CD14-positive monocyte (primary cell): ENCODE data around the gene TGFA. TPM values are rescaled to one million over a fixed set of nuclear protein-coding genes. Genes with fewer than 3 reads are reported as not detected.

Experiments
- DNase-seq, 3 donors: peaks; one replicate each; pipeline ENCODE4 v3.0.0-alpha.2; 2011 to 2022
- H2AFZ ChIP-seq: 2 replicates; pipeline ENCODE4 v1.6.0; 2012; ENCODE audit warnings: mild to moderate bottlenecking, low read depth, low read length, inconsistent platforms; ENCODE audit not compliant: insufficient read depth, poor library complexity, severe bottlenecking
- H3K27ac ChIP-seq, 2 donors: 1 replicate in 1 of 2; 2 replicates in 1 of 2; pipeline ENCODE4 v1.5.1; 2012 to 2013; ENCODE audit warnings: low read length in 2 of 2, control low read depth in 1 of 2, inconsistent platforms in 1 of 2, low read depth in 1 of 2, mild to moderate bottlenecking in 1 of 2
- H3K27me3 ChIP-seq, 2 donors: one replicate each; pipeline versions ENCODE4 v1.6.0 to v1.6.1; 2011 to 2013; ENCODE audit warnings: low read length in 2 of 2; ENCODE audit not compliant: control insufficient read depth in 2 of 2, insufficient read depth in 2 of 2
- H3K36me3 ChIP-seq, 2 donors: replicated peaks in 1 of 2; 1 replicate in 1 of 2; 2 replicates in 1 of 2; pipeline versions ENCODE4 v1.5.1 to v1.6.1; 2012 to 2013; ENCODE audit warnings: low read length in 2 of 2, control low read depth in 1 of 2, inconsistent platforms in 1 of 2, mild to moderate bottlenecking in 1 of 2; ENCODE audit not compliant: insufficient read depth in 2 of 2, control insufficient read depth in 1 of 2
- H3K4me1 ChIP-seq, 2 donors: 1 replicate in 1 of 2; 2 replicates in 1 of 2; pipeline versions ENCODE4 v1.5.1 to v1.6.1; 2012 to 2013; ENCODE audit warnings: low read length in 2 of 2, control low read depth in 1 of 2, inconsistent platforms in 1 of 2, mild to moderate bottlenecking in 1 of 2, moderate library complexity in 1 of 2; ENCODE audit not compliant: insufficient read depth in 2 of 2, control insufficient read depth in 1 of 2
- H3K4me2 ChIP-seq: replicated peaks from 2 replicates; pipeline ENCODE3; 2012; ENCODE audit warnings: low read length, moderate library complexity, mild to moderate bottlenecking; ENCODE audit not compliant: poor library complexity, severe bottlenecking; ENCODE audit errors: extremely low read depth
- H3K4me3 ChIP-seq, 3 experiments: fragments of 200-600 bp in 1 of 3; sonication (generic) in 1 of 3; replicated peaks in 1 of 3; 1 replicate in 2 of 3; 2 replicates in 1 of 3; pipeline ENCODE4 v1.5.1; 2011 to 2013; ENCODE audit warnings: low read length in 3 of 3, mild to moderate bottlenecking in 3 of 3, control low read depth in 2 of 3, low read depth in 2 of 3, inconsistent platforms in 1 of 3, moderate library complexity in 1 of 3
- H3K79me2 ChIP-seq: 2 replicates; pipeline ENCODE4 v1.6.0; 2012; ENCODE audit warnings: mild to moderate bottlenecking, control low read depth, inconsistent platforms, low read length, moderate library complexity; ENCODE audit not compliant: insufficient read depth
- H3K9ac ChIP-seq: 2 replicates; pipeline ENCODE4 v1.6.0; 2017; ENCODE audit warnings: low read length, mild to moderate bottlenecking; ENCODE audit not compliant: insufficient read depth, poor library complexity, severe bottlenecking
- H3K9me3 ChIP-seq, 2 donors: replicated peaks in 1 of 2; 1 replicate in 1 of 2; 2 replicates in 1 of 2; pipeline versions ENCODE4 v1.5.1 to v1.6.1; 2012 to 2013; ENCODE audit warnings: low read length in 2 of 2, control low read depth in 1 of 2; ENCODE audit not compliant: control insufficient read depth in 1 of 2, insufficient read depth in 1 of 2
- H4K20me1 ChIP-seq: 2 replicates; pipeline ENCODE4 v1.6.0; 2012; ENCODE audit warnings: mild to moderate bottlenecking, low read length, control low read depth, moderate library complexity; ENCODE audit not compliant: insufficient read depth
- H3K27ac Mint-ChIP-seq, 7 donors: one replicate each; pipeline ENCODE4 v1.8.0; 2020; ENCODE audit warnings: mild to moderate bottlenecking in 7 of 7, mixed read lengths in 7 of 7, moderate library complexity in 6 of 7, inconsistent platforms in 2 of 7
- H3K27me3 Mint-ChIP-seq, 3 donors: one replicate each; pipeline ENCODE4 v1.8.0; 2021 to 2022; ENCODE audit warnings: low read depth in 3 of 3, mild to moderate bottlenecking in 3 of 3, mixed read lengths in 3 of 3, moderate library complexity in 3 of 3, inconsistent platforms in 1 of 3
- H3K36me3 Mint-ChIP-seq, 2 donors: one replicate each; pipeline ENCODE4 v1.8.0; 2020; ENCODE audit warnings: mixed read lengths in 2 of 2, inconsistent platforms in 1 of 2, mild to moderate bottlenecking in 1 of 2
- H3K4me1 Mint-ChIP-seq: one replicate; pipeline ENCODE4 v1.8.0; 2020; ENCODE audit warnings: mild to moderate bottlenecking, mixed read lengths
- H3K4me3 Mint-ChIP-seq, 2 donors: one replicate each; pipeline ENCODE4 v1.8.0; 2020; ENCODE audit warnings: mild to moderate bottlenecking in 2 of 2, mixed read lengths in 2 of 2, moderate library complexity in 1 of 2
- H3K9me3 Mint-ChIP-seq, 7 donors: one replicate each; pipeline ENCODE4 v1.8.0; 2020 to 2022; ENCODE audit warnings: mixed read lengths in 7 of 7, mild to moderate bottlenecking in 6 of 7, moderate library complexity in 6 of 7, inconsistent platforms in 2 of 7
- WGBS: methylation state at CpG from one replicate; pipeline ENCODE4 v1.1.5; 2013; ENCODE audit warnings: missing lambda C conversion rate; ENCODE audit not compliant: insufficient coverage; 5-methylcytosine and 5-hydroxymethylcytosine counted together
- intact Hi-C, 2 donors: fragments of 100-400 bp; cut with micrococcal nuclease; formaldehyde crosslinking; loops; one replicate each; pipeline versions ENCODE4 v1.15.0 to v1.15.1; 2023
- polyA plus RNA-seq, 3 donors: library from polyadenylated mRNA; depleted of rRNA in 1 of 3; unstranded in 2 of 3; stranded (reverse) in 1 of 3; fragments of 300-500 nt in 2 of 3; fragments of >200 nt in 1 of 3; fragmentation: Illumina TruSeq in 2 of 3; gene quantifications; 1 replicate in 2 of 3; 2 replicates in 1 of 3; pipeline ENCODE4 v1.2.3, GENCODE V29; 2012 to 2021
- TF ChIP-seq, protein P1 (sequence below): fragments of 200-600 bp; IDR thresholded peaks from one replicate; pipeline ENCODE4 v1.8.0; 2022; ENCODE audit warnings: antibody characterized with exemption, mild to moderate bottlenecking

Gene TGFA
- polyA plus RNA-seq, 3 donors, result 1.7 to 2.5 (median 1.7) TPM

DNA sequence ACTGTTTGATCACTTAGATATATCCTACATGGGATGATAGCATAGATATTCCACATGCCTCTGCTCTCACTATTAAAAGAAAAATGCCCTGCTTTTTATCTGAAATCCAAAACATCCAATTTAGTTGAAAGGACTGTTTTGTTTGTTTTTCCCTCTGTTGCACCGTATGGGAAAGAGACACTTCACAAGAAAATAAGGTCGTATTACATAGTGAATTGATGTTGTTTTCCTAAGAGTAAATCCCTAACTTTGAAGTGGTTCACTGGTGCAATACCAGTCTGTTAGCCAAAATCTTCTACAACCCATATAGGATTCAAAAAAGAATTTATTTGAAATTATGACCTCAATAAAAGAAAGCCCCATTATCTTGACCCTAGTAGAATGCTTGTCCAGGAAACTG, 18.1 kb downstream of the TGFA start:
- H3K27me3 ChIP-seq, result no peaks in the 10 kb centered on the region
- H4K20me1 ChIP-seq, result no peaks in the 10 kb centered on the region
- intact Hi-C loops, result no loop called here
- no peaks in the 10 kb centered on the region for H3K36me3 Mint-ChIP-seq
- peaks cover 2 to 8% (median 6%) of the 10 kb centered on the region in 7 donors for H3K9me3 Mint-ChIP-seq
- H3K4me2 ChIP-seq, result no peak overlapping the region
- no CpG with 5 or more reads among the region's 2 CpGs for WGBS
- no peak overlapping the region for H3K27ac Mint-ChIP-seq
- H3K4me1 Mint-ChIP-seq, result peaks cover 14% of the 10 kb centered on the region
- no peak overlapping the region for H3K4me3 Mint-ChIP-seq
- H3K9me3 ChIP-seq, result no peaks in the 10 kb centered on the region
- H3K79me2 ChIP-seq, result no peaks in the 10 kb centered on the region
- no peaks in the 10 kb centered on the region for H3K36me3 ChIP-seq
- H3K9ac ChIP-seq, result no peak overlapping the region
- TF ChIP-seq, protein P1, sequence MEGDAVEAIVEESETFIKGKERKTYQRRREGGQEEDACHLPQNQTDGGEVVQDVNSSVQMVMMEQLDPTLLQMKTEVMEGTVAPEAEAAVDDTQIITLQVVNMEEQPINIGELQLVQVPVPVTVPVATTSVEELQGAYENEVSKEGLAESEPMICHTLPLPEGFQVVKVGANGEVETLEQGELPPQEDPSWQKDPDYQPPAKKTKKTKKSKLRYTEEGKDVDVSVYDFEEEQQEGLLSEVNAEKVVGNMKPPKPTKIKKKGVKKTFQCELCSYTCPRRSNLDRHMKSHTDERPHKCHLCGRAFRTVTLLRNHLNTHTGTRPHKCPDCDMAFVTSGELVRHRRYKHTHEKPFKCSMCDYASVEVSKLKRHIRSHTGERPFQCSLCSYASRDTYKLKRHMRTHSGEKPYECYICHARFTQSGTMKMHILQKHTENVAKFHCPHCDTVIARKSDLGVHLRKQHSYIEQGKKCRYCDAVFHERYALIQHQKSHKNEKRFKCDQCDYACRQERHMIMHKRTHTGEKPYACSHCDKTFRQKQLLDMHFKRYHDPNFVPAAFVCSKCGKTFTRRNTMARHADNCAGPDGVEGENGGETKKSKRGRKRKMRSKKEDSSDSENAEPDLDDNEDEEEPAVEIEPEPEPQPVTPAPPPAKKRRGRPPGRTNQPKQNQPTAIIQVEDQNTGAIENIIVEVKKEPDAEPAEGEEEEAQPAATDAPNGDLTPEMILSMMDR, result no peak
- no peak overlapping the region for H3K4me3 ChIP-seq
- peaks cover 14 to 21% of the 10 kb centered on the region in 2 donors for H3K4me1 ChIP-seq
- no peak overlapping the region for H2AFZ ChIP-seq
- no peak overlapping the region for H3K27ac ChIP-seq
- DNase-seq, result no peak
- H3K27me3 Mint-ChIP-seq, result no peaks in the 10 kb centered on the region

DNA sequence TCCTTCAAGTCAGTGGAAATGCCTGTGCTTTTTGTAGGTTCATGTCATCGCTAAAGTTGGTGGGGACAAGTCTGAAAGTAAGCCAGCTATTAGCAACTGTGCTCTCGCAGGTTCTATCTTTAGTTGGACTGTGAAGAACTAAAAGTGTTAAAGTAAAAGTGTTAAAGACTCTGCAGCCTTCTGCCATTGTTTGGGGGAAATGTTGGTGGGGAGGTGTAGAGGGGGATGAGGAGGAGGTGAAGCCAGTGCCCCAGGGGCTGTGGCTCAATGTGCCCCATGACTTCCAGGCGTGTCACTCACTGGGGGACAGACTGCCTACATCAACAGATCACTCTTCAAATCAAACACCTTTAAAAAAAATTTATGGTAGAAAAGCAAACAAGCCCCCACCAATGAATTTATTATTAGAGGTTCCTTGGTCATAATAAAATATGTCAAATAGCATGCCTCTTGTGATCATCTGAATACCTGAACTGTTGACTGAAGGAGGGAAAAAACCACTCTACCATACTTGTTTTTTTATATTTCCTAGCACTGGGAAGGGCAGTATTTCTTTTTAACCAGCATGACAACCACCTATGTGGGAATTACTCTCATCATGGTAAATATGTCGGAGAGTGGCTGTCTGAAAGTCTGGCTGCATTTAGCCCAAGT, 19.3 kb downstream of the TGFA start:
- Histone ChIP-seq H3K27ac (no peak overlapping the region), H3K27me3 (no peaks in the 10 kb centered on the region), H2AFZ (no peak overlapping the region), H3K4me2 (no peak overlapping the region), H4K20me1 (no peaks in the 10 kb centered on the region), H3K4me1 (peaks cover 26 to 33% of the 10 kb centered on the region in 2 donors), H3K79me2 (no peaks in the 10 kb centered on the region), H3K36me3 (no peaks in the 10 kb centered on the region), H3K9ac (no peak overlapping the region), H3K4me3 (no peak overlapping the region), H3K9me3 (no peaks in the 10 kb centered on the region)
- TF ChIP-seq, protein P1, result no peak
- Mint-ChIP-seq H3K9me3 (peaks cover 2 to 8% (median 6%) of the 10 kb centered on the region in 7 donors), H3K4me3 (no peak overlapping the region), H3K27me3 (peaks cover 0 to 1% (median 0%) of the 10 kb centered on the region in 3 donors), H3K27ac (peak overlapping the region in 1 of 7 donors; percentile 40), H3K4me1 (peaks cover 26% of the 10 kb centered on the region), H3K36me3 (no peaks in the 10 kb centered on the region)
- intact Hi-C loops, result no loop called here
- 90% methylated on average over 2 of the region's 4 CpGs for WGBS
- no peak for DNase-seq
